Vagina (tissue), 2 donors: ENCODE measurements around the gene TF. TPM values are rescaled to one million over a fixed set of nuclear protein-coding genes. Genes with fewer than 3 reads are reported as not detected.

Experiments
- DNase-seq, 2 donors: peaks; one replicate each; pipeline ENCODE4 v3.0.0-alpha.2; 2017; ENCODE audit errors: extremely low spot score in 2 of 2
- H3K27ac ChIP-seq: fragments of 200-600 bp; sonication (generic); one replicate; pipeline ENCODE4 v1.5.1; 2019
- H3K27me3 ChIP-seq: fragments of 200-600 bp; sonication (generic); one replicate; pipeline ENCODE4 v1.5.1; 2019
- H3K36me3 ChIP-seq, 2 donors: fragments of 200-600 bp; sonication (generic); one replicate each; pipeline ENCODE4 v1.5.1; 2017 to 2019
- H3K4me1 ChIP-seq: fragments of 200-600 bp; sonication (generic); one replicate; pipeline ENCODE4 v1.5.1; 2019
- H3K4me3 ChIP-seq, 2 donors: fragments of 200-600 bp; sonication (generic); 1 replicate in 1 of 2; 2 replicates in 1 of 2; pipeline ENCODE4 v1.5.1; 2016 to 2019
- H3K9me3 ChIP-seq: fragments of 200-600 bp; sonication (generic); one replicate; pipeline ENCODE4 v1.5.1; 2019
- POLR2A ChIP-seq, 2 donors: fragments of 450-650 bp; IDR thresholded peaks; one replicate each; pipeline ENCODE4 v1.6.1; 2017; ENCODE audit warnings: antibody characterized with exemption in 2 of 2, mild to moderate bottlenecking in 2 of 2, moderate library complexity in 2 of 2
- POLR2AphosphoS5 ChIP-seq, 2 donors: sonication (generic); formaldehyde crosslinking; IDR thresholded peaks; one replicate each; pipeline ENCODE4 v1.9.0; 2017; ENCODE audit warnings: antibody characterized with exemption in 2 of 2, mild to moderate bottlenecking in 2 of 2, low read depth in 1 of 2; ENCODE audit not compliant: insufficient read depth in 1 of 2
- intact Hi-C: fragments of 100-400 bp; cut with DNase I; formaldehyde crosslinking; loops from one replicate; pipeline ENCODE4 v1.15.1; 2023
- total RNA-seq: library from RNA; depleted of rRNA; stranded (reverse); fragments of >200 nt; gene quantifications from one replicate; pipeline ENCODE4 v1.2.3, GENCODE V29; 2016
- TF ChIP-seq, protein P1 (sequence below), 3 experiments: fragments of 450-650 bp in 2 of 3; fragments of 200-600 bp in 1 of 3; sonication (generic) in 1 of 3; IDR thresholded peaks; one replicate each; pipeline ENCODE4 v1.5.1; 2017 to 2019; ENCODE audit warnings: antibody characterized with exemption in 3 of 3, mild to moderate bottlenecking in 2 of 3, moderate library complexity in 2 of 3

Gene TF
- total RNA-seq, 1 donor from 2014 or later, result 2.9 TPM

DNA sequence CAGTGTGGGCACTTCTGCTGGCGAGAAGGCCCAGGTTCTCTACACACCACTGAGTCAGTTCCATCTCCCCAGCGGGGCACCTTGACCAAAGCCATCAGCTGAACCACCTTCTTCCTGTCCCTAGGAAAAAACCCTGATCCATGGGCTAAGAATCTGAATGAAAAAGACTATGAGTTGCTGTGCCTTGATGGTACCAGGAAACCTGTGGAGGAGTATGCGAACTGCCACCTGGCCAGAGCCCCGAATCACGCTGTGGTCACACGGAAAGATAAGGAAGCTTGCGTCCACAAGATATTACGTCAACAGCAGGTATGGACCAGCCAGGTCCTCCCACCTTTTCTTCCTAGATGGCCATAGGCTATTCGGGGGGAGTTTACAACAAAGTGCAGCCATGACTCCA is 29.1 kb downstream of the TF start:
- no peaks in the 10 kb centered on the region for H3K36me3 ChIP-seq
- intact Hi-C loops, result no loop called here
- H3K4me3 ChIP-seq, result no peak overlapping the region
- DNase-seq, result no peak
- TF ChIP-seq, protein P1, sequence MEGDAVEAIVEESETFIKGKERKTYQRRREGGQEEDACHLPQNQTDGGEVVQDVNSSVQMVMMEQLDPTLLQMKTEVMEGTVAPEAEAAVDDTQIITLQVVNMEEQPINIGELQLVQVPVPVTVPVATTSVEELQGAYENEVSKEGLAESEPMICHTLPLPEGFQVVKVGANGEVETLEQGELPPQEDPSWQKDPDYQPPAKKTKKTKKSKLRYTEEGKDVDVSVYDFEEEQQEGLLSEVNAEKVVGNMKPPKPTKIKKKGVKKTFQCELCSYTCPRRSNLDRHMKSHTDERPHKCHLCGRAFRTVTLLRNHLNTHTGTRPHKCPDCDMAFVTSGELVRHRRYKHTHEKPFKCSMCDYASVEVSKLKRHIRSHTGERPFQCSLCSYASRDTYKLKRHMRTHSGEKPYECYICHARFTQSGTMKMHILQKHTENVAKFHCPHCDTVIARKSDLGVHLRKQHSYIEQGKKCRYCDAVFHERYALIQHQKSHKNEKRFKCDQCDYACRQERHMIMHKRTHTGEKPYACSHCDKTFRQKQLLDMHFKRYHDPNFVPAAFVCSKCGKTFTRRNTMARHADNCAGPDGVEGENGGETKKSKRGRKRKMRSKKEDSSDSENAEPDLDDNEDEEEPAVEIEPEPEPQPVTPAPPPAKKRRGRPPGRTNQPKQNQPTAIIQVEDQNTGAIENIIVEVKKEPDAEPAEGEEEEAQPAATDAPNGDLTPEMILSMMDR (IDR thresholded peaks at IDR 0.05), result no peak
- TF ChIP-seq POLR2AphosphoS5 (IDR thresholded peaks at IDR 0.05; ENCODE audit: insufficient read depth in 1 of 2, low read depth in 1 of 2) (no peak), POLR2A (IDR thresholded peaks at IDR 0.05) (no peak)
- no peak overlapping the region for H3K27ac ChIP-seq
- no peaks in the 10 kb centered on the region for H3K4me1 ChIP-seq
- H3K9me3 ChIP-seq, result no peaks in the 10 kb centered on the region
- no peaks in the 10 kb centered on the region for H3K27me3 ChIP-seq

DNA sequence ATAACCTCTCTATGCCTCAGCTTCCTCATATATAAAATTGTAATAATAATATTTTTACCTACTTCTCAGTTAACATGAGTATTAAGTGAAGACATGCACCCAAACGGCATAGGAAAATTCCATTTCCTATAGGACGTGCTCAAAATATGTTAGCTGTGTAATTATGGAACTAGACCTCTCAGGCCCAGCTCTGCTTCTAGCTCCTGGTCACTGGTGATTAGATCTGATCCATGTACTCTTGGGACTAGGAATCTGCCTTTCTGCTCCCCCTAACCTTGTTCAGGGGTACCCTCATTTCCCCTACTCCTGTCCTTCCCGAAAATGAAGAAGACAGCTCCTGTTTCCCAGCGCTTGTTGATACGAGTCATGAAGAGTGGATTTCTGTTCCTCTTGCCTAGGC is 29.6 kb downstream of the TF start:
- no peaks in the 10 kb centered on the region for H3K27me3 ChIP-seq
- no peaks in the 10 kb centered on the region for H3K9me3 ChIP-seq
- intact Hi-C loops, result no loop called here
- TF ChIP-seq, protein P1 (IDR thresholded peaks at IDR 0.05), result no peak
- TF ChIP-seq POLR2AphosphoS5 (IDR thresholded peaks at IDR 0.05; ENCODE audit: insufficient read depth in 1 of 2, low read depth in 1 of 2), result no peak
- no peak for TF ChIP-seq POLR2A (IDR thresholded peaks at IDR 0.05)
- no peak overlapping the region for H3K4me3 ChIP-seq
- H3K36me3 ChIP-seq, result no peaks in the 10 kb centered on the region
- no peaks in the 10 kb centered on the region for H3K4me1 ChIP-seq
- H3K27ac ChIP-seq, result no peak overlapping the region
- DNase-seq, result no peak

DNA sequence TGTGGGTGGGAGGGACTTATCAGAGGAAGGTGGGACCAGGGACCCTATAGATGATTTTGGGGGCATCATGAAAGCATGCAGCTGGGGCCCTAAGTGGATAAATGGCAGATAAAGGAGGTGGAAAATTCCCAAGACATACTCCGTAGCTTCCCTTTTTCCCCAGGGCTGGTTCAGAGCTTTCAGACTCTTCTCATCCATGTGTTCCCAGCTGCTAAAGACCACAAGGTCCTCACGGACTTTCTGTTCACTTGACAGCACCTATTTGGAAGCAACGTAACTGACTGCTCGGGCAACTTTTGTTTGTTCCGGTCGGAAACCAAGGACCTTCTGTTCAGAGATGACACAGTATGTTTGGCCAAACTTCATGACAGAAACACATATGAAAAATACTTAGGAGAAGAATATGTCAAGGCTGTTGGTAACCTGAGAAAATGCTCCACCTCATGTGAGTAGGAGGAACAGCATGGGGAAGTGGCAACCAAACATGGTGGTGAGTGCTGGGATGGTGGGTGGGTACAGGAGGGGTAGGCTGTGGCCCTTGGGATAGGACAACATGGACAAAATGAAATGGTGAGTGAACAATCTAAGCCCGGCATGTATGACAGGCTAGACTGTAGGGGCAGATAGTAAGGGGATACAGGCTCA is 30.7 kb downstream of the TF start:
- Histone ChIP-seq H3K27ac (no peak overlapping the region), H3K4me1 (no peaks in the 10 kb centered on the region), H3K27me3 (no peaks in the 10 kb centered on the region), H3K9me3 (no peaks in the 10 kb centered on the region), H3K36me3 (no peaks in the 10 kb centered on the region), H3K4me3 (no peak overlapping the region)
- no peak for DNase-seq
- intact Hi-C loops, result no loop called here
- TF ChIP-seq, protein P1 (IDR thresholded peaks at IDR 0.05), result no peak
- no peak for TF ChIP-seq POLR2AphosphoS5 (IDR thresholded peaks at IDR 0.05; ENCODE audit: insufficient read depth in 1 of 2, low read depth in 1 of 2)
- TF ChIP-seq POLR2A (IDR thresholded peaks at IDR 0.05), result no peak

GRCh38 chr3:133777807-133778568 is 31.8 kb downstream of the TF start:
- Histone ChIP-seq H3K27ac (no peak overlapping the region), H3K36me3 (no peaks in the 10 kb centered on the region), H3K4me3 (no peak overlapping the region), H3K27me3 (no peaks in the 10 kb centered on the region), H3K4me1 (no peaks in the 10 kb centered on the region), H3K9me3 (no peaks in the 10 kb centered on the region)
- no peak for DNase-seq
- TF ChIP-seq, protein P1 (IDR thresholded peaks at IDR 0.05), result no peak
- TF ChIP-seq POLR2A (IDR thresholded peaks at IDR 0.05) (no peak), POLR2AphosphoS5 (IDR thresholded peaks at IDR 0.05; ENCODE audit: insufficient read depth in 1 of 2, low read depth in 1 of 2) (peak in 1 of 2 donors; percentile 53)
- intact Hi-C loops, result no loop called here
